ENCODE data around the gene ZNF579.

The ZNF579 gene

GRCh38 chr19:55598034-55598433, 17.4 kb upstream of the ZNF579 start:
- peaks cover 11% of the 10 kb centered on the region for H3F3A ChIP-seq (ENCODE audit: control insufficient read depth, insufficient read depth)
- H3K4me3 ChIP-seq (ENCODE audit: low read length): peak overlapping the region; percentile 84; the same call in 1 of the 2 replicates
- H3K79me2 ChIP-seq (ENCODE audit: control insufficient read depth, low read length): peaks cover 9% of the 10 kb centered on the region
- peak overlapping the region; percentile 84 for H3K4me2 ChIP-seq (ENCODE audit: low read length)
- H3K27me3 ChIP-seq (ENCODE audit: control insufficient read depth, low read length): no peaks in the 10 kb centered on the region
- H3K27ac ChIP-seq (ENCODE audit: low read depth, low read length): no peak overlapping the region
- H3K36me3 ChIP-seq (ENCODE audit: control insufficient read depth, low read length): peaks cover 33% of the 10 kb centered on the region
- no peaks in the 10 kb centered on the region for H3K9me2 ChIP-seq (replicated peaks; ENCODE audit: control insufficient read depth, low read length)
- peaks cover 20% of the 10 kb centered on the region for H3K4me1 ChIP-seq (ENCODE audit: control insufficient read depth, low read length)
- H4K20me1 ChIP-seq (ENCODE audit: control insufficient read depth, insufficient read depth, low read depth, low read length): no peaks in the 10 kb centered on the region
- TF ChIP-seq CTCF (IDR thresholded peaks at IDR 0.05; ENCODE audit: low read depth, low read length, poor library complexity, severe bottlenecking) (no peak), EZH2phosphoT487 (IDR thresholded peaks at IDR 0.05; ENCODE audit: borderline replicate concordance, low read length) (no peak)
- H3K9me3 ChIP-seq (ENCODE audit: control insufficient read depth, insufficient read depth, low read length): no peaks in the 10 kb centered on the region

- H4K20me1 ChIP-seq (ENCODE audit: control insufficient read depth, insufficient read depth, low read depth, low read length): no peaks in the 10 kb centered on the region
- H3K4me1 ChIP-seq (ENCODE audit: control insufficient read depth, low read length): peaks cover 20% of the 10 kb centered on the region
- no peaks in the 10 kb centered on the region for H3K27me3 ChIP-seq (ENCODE audit: control insufficient read depth, low read length)
- no peak overlapping the region for H3K4me3 ChIP-seq (ENCODE audit: low read length)
- H3K27ac ChIP-seq (ENCODE audit: low read depth, low read length): no peak overlapping the region
- no peak for TF ChIP-seq EZH2phosphoT487 (IDR thresholded peaks at IDR 0.05; ENCODE audit: borderline replicate concordance, low read length)
- TF ChIP-seq CTCF (IDR thresholded peaks at IDR 0.05; ENCODE audit: low read depth, low read length, poor library complexity, severe bottlenecking): no peak
- H3K36me3 ChIP-seq (ENCODE audit: control insufficient read depth, low read length): peaks cover 33% of the 10 kb centered on the region
- no peaks in the 10 kb centered on the region for H3K9me2 ChIP-seq (replicated peaks; ENCODE audit: control insufficient read depth, low read length)
- H3F3A ChIP-seq (ENCODE audit: control insufficient read depth, insufficient read depth): peaks cover 11% of the 10 kb centered on the region
- no peaks in the 10 kb centered on the region for H3K9me3 ChIP-seq (ENCODE audit: control insufficient read depth, insufficient read depth, low read length)
- no peak overlapping the region for H3K4me2 ChIP-seq (ENCODE audit: low read length)
- H3K79me2 ChIP-seq (ENCODE audit: control insufficient read depth, low read length): peaks cover 9% of the 10 kb centered on the region
These were observed 16.9 kb upstream of the ZNF579 start for GRCh38 chr19:55597501-55597921.

- Histone ChIP-seq H4K20me1 (ENCODE audit: control insufficient read depth, insufficient read depth, low read depth, low read length) (no peaks in the 10 kb centered on the region), H3K27me3 (ENCODE audit: control insufficient read depth, low read length) (no peaks in the 10 kb centered on the region), H3K4me3 (ENCODE audit: low read length) (no peak overlapping the region), H3K27ac (ENCODE audit: low read depth, low read length) (no peak overlapping the region), H3K9me3 (ENCODE audit: control insufficient read depth, insufficient read depth, low read length) (no peaks in the 10 kb centered on the region), H3F3A (ENCODE audit: control insufficient read depth, insufficient read depth) (peaks cover 5% of the 10 kb centered on the region), H3K4me1 (ENCODE audit: control insufficient read depth, low read length) (peaks cover 17% of the 10 kb centered on the region), H3K9me2 (replicated peaks; ENCODE audit: control insufficient read depth, low read length) (no peaks in the 10 kb centered on the region), H3K36me3 (ENCODE audit: control insufficient read depth, low read length) (peaks cover 33% of the 10 kb centered on the region), H3K79me2 (ENCODE audit: control insufficient read depth, low read length) (peaks cover 9% of the 10 kb centered on the region), H3K4me2 (ENCODE audit: low read length) (no peak overlapping the region)
- TF ChIP-seq EZH2phosphoT487 (IDR thresholded peaks at IDR 0.05; ENCODE audit: borderline replicate concordance, low read length): no peak
- TF ChIP-seq CTCF (IDR thresholded peaks at IDR 0.05; ENCODE audit: low read depth, low read length, poor library complexity, severe bottlenecking): no peak
These were observed 15.7 kb upstream of the ZNF579 start for GRCh38 chr19:55596304-55596703.
